ENCODE measurements around the gene LCN1.

Gene LCN1

GRCh38 chr9:135520916-135521607 lies at the start of gene LCN1:
Gene LCN1 (plus strand): TSS chr9:135521440. CDS start chr9:135521498, 58 bp downstream.
- DNase-seq, result no peak

- no peak for DNase-seq
Observed at GRCh38 chr9:135471791-135472640, 49.2 kb upstream of the LCN1 start.

- DNase-seq, result no peak
Observed at GRCh38 chr9:135473972-135474543, 47.2 kb upstream of the LCN1 start.

GRCh38 chr9:135474915-135475314 lies 46.3 kb upstream of the LCN1 start:
- DNase-seq, result no peak

- DNase-seq, result no peak
Observed at GRCh38 chr9:135476561-135477355, 44.5 kb upstream of the LCN1 start.

GRCh38 chr9:135478191-135478590 lies 43.0 kb upstream of the LCN1 start:
- DNase-seq, result no peak

GRCh38 chr9:135478829-135479468 lies 42.3 kb upstream of the LCN1 start:
- DNase-seq, result no peak

- no peak for DNase-seq
Observed at GRCh38 chr9:135479469-135480052, 41.7 kb upstream of the LCN1 start, which contains the start of gene PPP1R26. Gene PPP1R26 (plus strand): TSS chr9:135479782. CDS start chr9:135484511, 4,729 bp downstream.

- no peak for DNase-seq
Observed at GRCh38 chr9:135480071-135480939, 40.9 kb upstream of the LCN1 start.

- no peak for DNase-seq
Observed at GRCh38 chr9:135480940-135481310, 40.3 kb upstream of the LCN1 start.

GRCh38 chr9:135482015-135482754 lies 39.1 kb upstream of the LCN1 start:
- DNase-seq, result no peak

- no peak for DNase-seq
Observed at GRCh38 chr9:135484460-135485277, 36.6 kb upstream of the LCN1 start.

- DNase-seq, result no peak
Observed at GRCh38 chr9:135485385-135485784, 35.9 kb upstream of the LCN1 start.

- no peak for DNase-seq
Observed at GRCh38 chr9:135485832-135486231, 35.4 kb upstream of the LCN1 start.

- no peak for DNase-seq
Observed at GRCh38 chr9:135486267-135487065, 34.8 kb upstream of the LCN1 start.

GRCh38 chr9:135487281-135488012 lies 33.8 kb upstream of the LCN1 start:
- DNase-seq, result no peak

- DNase-seq, result no peak
Observed at GRCh38 chr9:135488013-135488330, 33.3 kb upstream of the LCN1 start.

- no peak for DNase-seq
Observed at GRCh38 chr9:135488527-135488926, 32.7 kb upstream of the LCN1 start.

All from NCI-H1436 treated with DMSO at 0.1 percent for 48 hours (cell line).